ENCODE results near the gene BEND5. TPM values are rescaled to one million over a fixed set of nuclear protein-coding genes. Genes with fewer than 3 reads are reported as not detected.

Gene BEND5
- total and polyA plus RNA-seq, 7 donors: 0.84 to 3.7 (median 1.6) TPM

GRCh38 chr1:48756683-48757316, 19.9 kb downstream of the BEND5 start:
- DNase-seq (no peak), ATAC-seq (no peak)
- WGBS, 3 donors: 93 to 100% (median 98%) methylated on average over 1 of the region's 1 CpG
- TF ChIP-seq, protein P1, sequence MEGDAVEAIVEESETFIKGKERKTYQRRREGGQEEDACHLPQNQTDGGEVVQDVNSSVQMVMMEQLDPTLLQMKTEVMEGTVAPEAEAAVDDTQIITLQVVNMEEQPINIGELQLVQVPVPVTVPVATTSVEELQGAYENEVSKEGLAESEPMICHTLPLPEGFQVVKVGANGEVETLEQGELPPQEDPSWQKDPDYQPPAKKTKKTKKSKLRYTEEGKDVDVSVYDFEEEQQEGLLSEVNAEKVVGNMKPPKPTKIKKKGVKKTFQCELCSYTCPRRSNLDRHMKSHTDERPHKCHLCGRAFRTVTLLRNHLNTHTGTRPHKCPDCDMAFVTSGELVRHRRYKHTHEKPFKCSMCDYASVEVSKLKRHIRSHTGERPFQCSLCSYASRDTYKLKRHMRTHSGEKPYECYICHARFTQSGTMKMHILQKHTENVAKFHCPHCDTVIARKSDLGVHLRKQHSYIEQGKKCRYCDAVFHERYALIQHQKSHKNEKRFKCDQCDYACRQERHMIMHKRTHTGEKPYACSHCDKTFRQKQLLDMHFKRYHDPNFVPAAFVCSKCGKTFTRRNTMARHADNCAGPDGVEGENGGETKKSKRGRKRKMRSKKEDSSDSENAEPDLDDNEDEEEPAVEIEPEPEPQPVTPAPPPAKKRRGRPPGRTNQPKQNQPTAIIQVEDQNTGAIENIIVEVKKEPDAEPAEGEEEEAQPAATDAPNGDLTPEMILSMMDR (IDR thresholded peaks at IDR 0.05): no peak
- no peaks in the 10 kb centered on the region for H3K27me3 ChIP-seq (ENCODE audit: insufficient read depth in 3 of 3, low read length in 2 of 3)
- H3K36me3 ChIP-seq (ENCODE audit: insufficient read depth in 1 of 2, low read depth in 1 of 2): peaks cover 6 to 47% of the 10 kb centered on the region in 2 donors
- H3K4me3 ChIP-seq: no peak overlapping the region
- intact Hi-C loops (cut with DNase I): no loop called here
- no peak overlapping the region for H3K27ac ChIP-seq
- H3K4me1 ChIP-seq: no peaks in the 10 kb centered on the region
- no peaks in the 10 kb centered on the region for H3K9me3 ChIP-seq

DNA sequence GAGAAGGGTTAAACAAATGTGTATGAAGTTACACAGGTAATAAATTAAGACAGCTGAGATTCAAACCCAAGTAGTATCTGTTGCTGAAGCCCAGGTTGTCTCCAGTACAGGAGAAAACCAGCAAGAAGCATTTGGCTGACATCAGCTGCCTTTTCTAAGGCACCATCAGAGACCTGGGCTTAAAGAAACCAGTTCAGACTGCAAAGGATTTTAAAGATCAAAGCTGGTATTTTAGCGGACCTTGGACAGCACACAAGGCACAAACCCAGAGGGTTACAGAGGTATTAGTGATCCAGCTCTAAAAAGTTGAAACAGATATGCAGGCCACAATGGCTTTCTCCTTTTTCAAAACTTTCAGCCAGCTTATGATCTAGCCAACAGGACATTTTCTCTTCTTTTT, 23.4 kb downstream of the BEND5 start:
- DNase-seq (no peak), ATAC-seq (no peak)
- intact Hi-C loops (cut with DNase I): no loop called here
- no peaks in the 10 kb centered on the region for H3K27me3 ChIP-seq (ENCODE audit: insufficient read depth in 3 of 3, low read length in 2 of 3)
- 52 to 66% (median 62%) methylated on average over 1 of the region's 1 CpG for WGBS, 3 donors
- H3K36me3 ChIP-seq (ENCODE audit: insufficient read depth in 1 of 2, low read depth in 1 of 2): peaks cover 6 to 52% of the 10 kb centered on the region in 2 donors
- no peak overlapping the region for H3K27ac ChIP-seq
- no peaks in the 10 kb centered on the region for H3K9me3 ChIP-seq
- TF ChIP-seq, protein P1 (IDR thresholded peaks at IDR 0.05): no peak
- no peak overlapping the region for H3K4me3 ChIP-seq
- H3K4me1 ChIP-seq: no peaks in the 10 kb centered on the region

DNA sequence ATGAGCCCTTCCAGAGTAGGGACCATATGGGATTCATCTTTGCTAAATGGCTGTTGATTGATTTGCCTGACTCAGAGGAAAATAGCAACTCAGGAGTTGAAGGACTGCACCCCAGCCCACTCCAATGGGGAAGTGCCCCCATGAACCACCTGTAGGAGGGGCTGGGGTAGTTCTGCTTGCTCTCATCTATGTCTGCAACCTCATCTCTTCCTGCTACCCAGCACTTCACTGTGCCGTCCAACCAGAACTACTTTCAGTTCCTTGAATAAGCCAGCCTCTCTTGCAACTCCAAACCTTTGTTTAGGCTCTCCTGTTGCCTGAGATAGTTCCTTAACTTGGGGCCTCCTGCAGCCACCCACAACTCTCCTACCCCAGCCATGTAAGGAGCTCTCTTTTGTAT, 26.6 kb downstream of the BEND5 start:
- Histone ChIP-seq H3K4me3 (no peak overlapping the region), H3K4me1 (no peaks in the 10 kb centered on the region), H3K27me3 (ENCODE audit: insufficient read depth in 3 of 3, low read length in 2 of 3) (no peaks in the 10 kb centered on the region), H3K9me3 (no peaks in the 10 kb centered on the region), H3K36me3 (ENCODE audit: insufficient read depth in 1 of 2, low read depth in 1 of 2) (peaks cover 2 to 35% of the 10 kb centered on the region in 2 donors), H3K27ac (no peak overlapping the region)
- DNase-seq (no peak), ATAC-seq (no peak)
- intact Hi-C loops (cut with DNase I): no loop called here
- WGBS, 3 donors: 81 to 93% (median 89%) methylated on average over 1 of the region's 1 CpG
- TF ChIP-seq, protein P1 (IDR thresholded peaks at IDR 0.05): no peak

DNA sequence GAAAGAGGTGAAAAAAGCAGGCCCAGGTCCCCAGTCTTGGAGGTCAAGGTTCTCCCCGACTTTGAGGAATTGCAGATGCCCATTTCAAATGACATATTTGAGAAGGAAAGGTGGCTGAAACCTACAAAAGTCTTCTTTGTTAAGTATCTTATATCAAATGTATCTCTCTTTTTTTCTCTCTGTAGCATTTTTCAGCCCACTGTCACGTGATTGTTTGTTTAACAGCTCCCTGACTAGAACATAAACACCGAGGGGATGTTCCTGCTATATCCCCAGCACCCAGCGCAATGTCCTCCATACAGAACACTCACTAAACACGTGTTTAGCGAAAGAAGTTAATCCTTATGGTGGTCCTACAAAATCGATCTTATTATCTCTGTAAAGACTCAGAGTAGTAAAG, 27.6 kb downstream of the BEND5 start:
- no peaks in the 10 kb centered on the region for H3K9me3 ChIP-seq
- TF ChIP-seq, protein P1 (IDR thresholded peaks at IDR 0.05): no peak
- H3K36me3 ChIP-seq (ENCODE audit: insufficient read depth in 1 of 2, low read depth in 1 of 2): peaks cover 2 to 34% of the 10 kb centered on the region in 2 donors
- no peaks in the 10 kb centered on the region for H3K4me1 ChIP-seq
- WGBS, 3 donors: 83 to 88% (median 83%) methylated on average over 7 of the region's 7 CpGs
- intact Hi-C loops (cut with DNase I): no loop called here
- DNase-seq (no peak), ATAC-seq (no peak)
- no peak overlapping the region for H3K4me3 ChIP-seq
- H3K27me3 ChIP-seq (ENCODE audit: insufficient read depth in 3 of 3, low read length in 2 of 3): no peaks in the 10 kb centered on the region
- H3K27ac ChIP-seq: no peak overlapping the region

DNA sequence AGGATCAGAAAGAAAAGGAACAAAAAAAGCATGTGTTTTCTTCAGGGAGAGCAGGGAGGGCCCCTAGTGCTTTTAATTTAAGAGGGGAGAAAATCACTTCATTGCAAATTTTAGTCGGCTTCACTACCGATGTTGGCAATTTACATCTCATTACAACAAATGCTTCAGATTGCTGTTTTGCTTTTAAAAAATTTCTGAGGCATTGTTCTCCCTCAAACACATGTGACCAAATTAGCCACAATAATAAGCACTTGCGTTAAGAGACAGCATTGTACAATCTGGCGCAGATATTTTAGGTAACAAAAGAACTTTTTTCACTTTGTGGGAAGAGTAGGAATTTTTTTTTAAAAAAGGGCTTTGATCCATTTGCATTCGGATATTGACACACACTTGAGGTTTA, 29.8 kb downstream of the BEND5 start:
- Histone ChIP-seq H3K9me3 (no peaks in the 10 kb centered on the region), H3K4me1 (no peaks in the 10 kb centered on the region), H3K27ac (no peak overlapping the region), H3K36me3 (ENCODE audit: insufficient read depth in 1 of 2, low read depth in 1 of 2) (peaks cover 2 to 38% of the 10 kb centered on the region in 2 donors), H3K27me3 (ENCODE audit: insufficient read depth in 3 of 3, low read length in 2 of 3) (no peaks in the 10 kb centered on the region), H3K4me3 (no peak overlapping the region)
- WGBS, 3 donors: 83 to 92% (median 90%) methylated on average over 5 of the region's 5 CpGs
- TF ChIP-seq, protein P1 (IDR thresholded peaks at IDR 0.05): no peak
- DNase-seq (no peak), ATAC-seq (no peak)
- intact Hi-C loops (cut with DNase I): no loop called here

Measured in psoas muscle (tissue), 8 donors.